ENCODE measurements around the gene GDF7.

DNA sequence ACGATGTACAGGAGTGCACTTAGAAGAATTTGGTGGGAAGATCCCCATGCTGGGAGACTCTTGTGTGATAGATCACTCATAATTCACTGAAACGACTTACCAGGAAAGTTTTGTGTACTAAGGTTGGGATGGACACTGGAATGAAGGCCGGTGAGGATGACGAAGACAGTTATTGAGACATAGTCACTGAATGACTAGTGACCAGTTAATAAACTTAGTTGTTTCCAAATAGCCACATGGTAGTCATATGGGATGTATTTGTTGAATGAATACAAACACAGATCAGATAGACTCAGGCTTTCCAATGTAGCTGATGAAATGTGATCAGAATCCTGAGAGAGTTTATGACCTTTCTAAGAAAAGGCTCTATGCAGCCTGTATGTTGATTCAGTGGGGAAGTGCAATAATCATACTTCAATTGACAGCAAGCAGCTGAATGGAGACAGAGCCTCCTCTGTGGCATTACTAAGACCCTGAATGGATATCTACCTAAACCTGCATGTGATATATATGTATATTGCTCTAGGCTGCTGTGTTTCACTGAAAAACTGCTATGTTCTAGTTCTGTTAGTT lies 20.4 kb downstream of the GDF7 start:
- TF ChIP-seq, protein P1, sequence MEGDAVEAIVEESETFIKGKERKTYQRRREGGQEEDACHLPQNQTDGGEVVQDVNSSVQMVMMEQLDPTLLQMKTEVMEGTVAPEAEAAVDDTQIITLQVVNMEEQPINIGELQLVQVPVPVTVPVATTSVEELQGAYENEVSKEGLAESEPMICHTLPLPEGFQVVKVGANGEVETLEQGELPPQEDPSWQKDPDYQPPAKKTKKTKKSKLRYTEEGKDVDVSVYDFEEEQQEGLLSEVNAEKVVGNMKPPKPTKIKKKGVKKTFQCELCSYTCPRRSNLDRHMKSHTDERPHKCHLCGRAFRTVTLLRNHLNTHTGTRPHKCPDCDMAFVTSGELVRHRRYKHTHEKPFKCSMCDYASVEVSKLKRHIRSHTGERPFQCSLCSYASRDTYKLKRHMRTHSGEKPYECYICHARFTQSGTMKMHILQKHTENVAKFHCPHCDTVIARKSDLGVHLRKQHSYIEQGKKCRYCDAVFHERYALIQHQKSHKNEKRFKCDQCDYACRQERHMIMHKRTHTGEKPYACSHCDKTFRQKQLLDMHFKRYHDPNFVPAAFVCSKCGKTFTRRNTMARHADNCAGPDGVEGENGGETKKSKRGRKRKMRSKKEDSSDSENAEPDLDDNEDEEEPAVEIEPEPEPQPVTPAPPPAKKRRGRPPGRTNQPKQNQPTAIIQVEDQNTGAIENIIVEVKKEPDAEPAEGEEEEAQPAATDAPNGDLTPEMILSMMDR (IDR thresholded peaks at IDR 0.05; ENCODE audit: extremely low read depth in 1 of 2, insufficient read depth in 1 of 2, low read depth in 1 of 2, low read length in 2 of 2): no peak
- TF ChIP-seq, protein P2, sequence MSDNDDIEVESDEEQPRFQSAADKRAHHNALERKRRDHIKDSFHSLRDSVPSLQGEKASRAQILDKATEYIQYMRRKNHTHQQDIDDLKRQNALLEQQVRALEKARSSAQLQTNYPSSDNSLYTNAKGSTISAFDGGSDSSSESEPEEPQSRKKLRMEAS (IDR thresholded peaks at IDR 0.05; ENCODE audit: insufficient read depth, insufficient read length): no peak
- no peak for TF ChIP-seq POLR2AphosphoS5 (IDR thresholded peaks at IDR 0.05; ENCODE audit: insufficient read depth, low read depth, low read length)
- TF ChIP-seq JUN (IDR thresholded peaks at IDR 0.05; ENCODE audit: borderline replicate concordance, insufficient read depth, insufficient read length, low read depth): no peak
- TF ChIP-seq EZH2 (IDR thresholded peaks at IDR 0.05; ENCODE audit: borderline replicate concordance, low read depth, low read length, severe bottlenecking): no peak
